AG04449 (cell line): Measurements from ENCODE around the gene HTT.

Experiments used
- CTCF ChIA-PET: fragments of 350-600 bp; formaldehyde crosslinking; extraction: SDS; loops from one replicate; lab custom pipeline; 2021; ENCODE audit warnings: antibody characterized with exemption; lab: Yijun Ruan, JAX
- POLR2A ChIA-PET: fragments of 400-600, 350-600 bp; formaldehyde crosslinking; extraction: SDS; loops from one replicate; lab custom pipeline; 2020; ENCODE audit warnings: antibody characterized with exemption, inconsistent platforms; lab: Yijun Ruan, JAX
- DNase-seq: peaks from one replicate; pipeline ENCODE4 v3.0.0-alpha.2; 2010; ENCODE audit warnings: low read depth, low spot score
- H3K4me3 ChIP-seq: 2 replicates; pipeline ENCODE4 v1.5.1; 2011; ENCODE audit warnings: low read depth, mild to moderate bottlenecking, control low read depth, low read length
- CTCF ChIP-seq: IDR thresholded peaks from one replicate; pipeline ENCODE4 v1.5.1; 2011; ENCODE audit warnings: mild to moderate bottlenecking, moderate library complexity, low read length, control low read depth, inconsistent platforms; ENCODE audit not compliant: insufficient read depth; ENCODE audit errors: missing control alignments

HTT gene

GRCh38 chr4:3246458-3247398 is 172.2 kb downstream of the HTT start:
- H3K4me3 ChIP-seq, result no peak overlapping the region
- no peak for TF ChIP-seq CTCF
- POLR2A ChIA-PET, result no interaction called here
- no peak for DNase-seq
- CTCF ChIA-PET, result interaction anchor here (0.7 to 1.3 kb wide), 3 partner anchors 10 to 197 kb away, joined by 3 to 5 read pairs (median 3); no protein-coding TSS in a partner anchor

GRCh38 chr4:3247399-3248177 is 173.1 kb downstream of the HTT start:
- ChIA-PET CTCF (interaction anchor here (2.3 kb wide), 1 partner anchor 196 kb away, joined by 7 read pairs; no protein-coding TSS in a partner anchor), POLR2A (no interaction called here)
- TF ChIP-seq CTCF, result no peak
- DNase-seq, result no peak
- H3K4me3 ChIP-seq, result no peak overlapping the region

- no peak for TF ChIP-seq CTCF
- POLR2A ChIA-PET, result no interaction called here
- DNase-seq, result no peak
- CTCF ChIA-PET, result interaction anchor here (2.3 kb wide), 1 partner anchor 196 kb away, joined by 7 read pairs; no protein-coding TSS in a partner anchor
- H3K4me3 ChIP-seq, result no peak overlapping the region
Observed at GRCh38 chr4:3248178-3248480, 173.6 kb downstream of the HTT start.

- TF ChIP-seq CTCF, result no peak
- CTCF ChIA-PET, result interaction anchor here (1.4 to 2.3 kb wide), 2 partner anchors 195 to 232 kb away, joined by 3 to 7 read pairs; no protein-coding TSS in a partner anchor
- DNase-seq, result no peak
- no peak within 1 kb of the TSS for H3K4me3 ChIP-seq
- POLR2A ChIA-PET, result no interaction called here
Observed at GRCh38 chr4:3248811-3249661, 174.6 kb downstream of the HTT start, which contains the start of gene MSANTD1. MSANTD1 (plus strand) TSS chr4:3249159; CDS start chr4:3249223, 64 bp downstream.

- DNase-seq, result no peak
Observed at GRCh38 chr4:3249711-3250437, 175.4 kb downstream of the HTT start.

More at GRCh38 chr4:3249711-3250437, 175.4 kb downstream of the HTT start:
- H3K4me3 ChIP-seq, result no peak overlapping the region
- ChIA-PET CTCF (interaction anchor here (1.4 kb wide), 1 partner anchor 231 kb away, joined by 3 read pairs; no protein-coding TSS in a partner anchor), POLR2A (no interaction called here)
- TF ChIP-seq CTCF, result no peak
